B cell (primary cell): ENCODE results near the gene UBTD1. TPM values are rescaled to one million over a fixed set of nuclear protein-coding genes. Genes with fewer than 3 reads are reported as not detected.

Experiments used
- ATAC-seq: fragments of 200-7000 bp; cut with Tn5 transposase; one replicate; pipeline ENCODE4 v1.10.0; 2021; ENCODE audit warnings: low read depth, mild to moderate bottlenecking, moderate number of reproducible peaks, moderate library complexity
- CTCF ChIA-PET: fragments of 350-600 bp; sonication (Branson Sonifier 250); formaldehyde crosslinking; loops from one replicate; lab custom pipeline; 2021; ENCODE audit warnings: antibody characterized with exemption, inconsistent platforms; lab: Charles Lee
- POLR2A ChIA-PET: fragments of 350-600 bp; sonication (Branson Sonifier 250); formaldehyde crosslinking; loops from one replicate; lab custom pipeline; 2021; ENCODE audit warnings: antibody characterized with exemption; lab: Charles Lee
- DNase-seq: peaks from one replicate; pipeline ENCODE4 v3.0.0; 2013
- H2AFZ ChIP-seq: 2 replicates; pipeline ENCODE4 v1.6.1; 2012; ENCODE audit warnings: mild to moderate bottlenecking, low read depth, low read length; ENCODE audit not compliant: insufficient read depth, poor library complexity, severe bottlenecking
- H3K27ac ChIP-seq, 2 donors: 1 replicate in 1 of 2; 2 replicates in 1 of 2; pipeline ENCODE4 v1.5.1; 2012 to 2013; ENCODE audit warnings: low read length in 2 of 2, mild to moderate bottlenecking in 2 of 2, moderate library complexity in 1 of 2
- H3K27me3 ChIP-seq, 4 experiments: fragments of 200-600 bp in 1 of 4; sonication (generic) in 1 of 4; replicated peaks in 1 of 4; 1 replicate in 2 of 4; 2 replicates in 2 of 4; pipeline versions ENCODE4 v1.6.1 to v1.7.0; 2013 to 2016; ENCODE audit warnings: low read length in 3 of 4, mild to moderate bottlenecking in 2 of 4, mixed read lengths in 1 of 4, moderate library complexity in 1 of 4; ENCODE audit not compliant: insufficient read depth in 4 of 4, control insufficient read depth in 3 of 4; ENCODE audit errors: control extremely low read depth in 1 of 4
- H3K36me3 ChIP-seq, 2 experiments: replicated peaks in 1 of 2; 1 replicate in 1 of 2; 2 replicates in 1 of 2; pipeline versions ENCODE4 v1.6.1 to v1.7.1; 2013; ENCODE audit warnings: low read length in 1 of 2; ENCODE audit not compliant: insufficient read depth in 2 of 2, control insufficient read depth in 1 of 2; ENCODE audit errors: control extremely low read depth in 1 of 2, extremely low read depth in 1 of 2
- H3K4me1 ChIP-seq, 2 donors: fragments of 200-600 bp in 1 of 2; sonication (generic) in 1 of 2; 1 replicate in 1 of 2; 2 replicates in 1 of 2; pipeline versions ENCODE4 v1.5.1 to v1.6.1; 2013 to 2017; ENCODE audit warnings: low read length in 2 of 2; ENCODE audit not compliant: control insufficient read depth in 2 of 2, insufficient read depth in 2 of 2
- H3K4me2 ChIP-seq: replicated peaks from 2 replicates; pipeline ENCODE3; 2012; ENCODE audit warnings: mild to moderate bottlenecking, low read depth, low read length; ENCODE audit not compliant: poor library complexity, severe bottlenecking
- H3K4me3 ChIP-seq, 5 experiments: fragments of 200-600 bp in 1 of 5; sonication (generic) in 1 of 5; 1 replicate in 3 of 5; 2 replicates in 2 of 5; pipeline versions ENCODE4 v1.5.1 to v1.7.0; 2011 to 2016; ENCODE audit warnings: low read length in 4 of 5, mild to moderate bottlenecking in 4 of 5, low read depth in 2 of 5, control low read depth in 1 of 5, moderate library complexity in 1 of 5; ENCODE audit not compliant: insufficient read depth in 1 of 5; ENCODE audit errors: control extremely low read depth in 1 of 5, extremely low read depth in 1 of 5
- H3K79me2 ChIP-seq: fragments of 200-600 bp; sonication (generic); one replicate; pipeline ENCODE4 v1.6.0; 2016; ENCODE audit warnings: low read length; ENCODE audit not compliant: control insufficient read depth, insufficient read depth
- H3K9ac ChIP-seq: fragments of 200-600 bp; sonication (generic); 2 replicates; pipeline ENCODE4 v1.6.1; 2017; ENCODE audit warnings: mild to moderate bottlenecking, low read length, moderate library complexity
- H3K9me3 ChIP-seq, 3 donors: one replicate each; pipeline versions ENCODE4 v1.6.1 to v1.7.1; 2013; ENCODE audit warnings: low read length in 2 of 3; ENCODE audit not compliant: control insufficient read depth in 2 of 3, insufficient read depth in 1 of 3; ENCODE audit errors: control extremely low read depth in 1 of 3
- H4K20me1 ChIP-seq: 2 replicates; pipeline ENCODE4 v1.6.0; 2012; ENCODE audit warnings: mild to moderate bottlenecking, low read length; ENCODE audit not compliant: insufficient read depth, control insufficient read depth, poor library complexity, severe bottlenecking
- H3K27ac Mint-ChIP-seq: one replicate; pipeline ENCODE4 v1.8.0; 2021; ENCODE audit warnings: mixed read lengths
- H3K27me3 Mint-ChIP-seq: one replicate; pipeline ENCODE4 v1.8.0; 2021; ENCODE audit warnings: mixed read lengths
- H3K4me1 Mint-ChIP-seq: one replicate; pipeline ENCODE4 v1.8.0; 2021; ENCODE audit warnings: mixed read lengths
- H3K4me3 Mint-ChIP-seq: one replicate; pipeline ENCODE4 v1.8.0; 2021; ENCODE audit warnings: mixed read lengths
- H3K9me3 Mint-ChIP-seq: one replicate; pipeline ENCODE4 v1.8.0; 2022; ENCODE audit warnings: mixed read lengths; ENCODE audit not compliant: insufficient read depth
- EZH2 ChIP-seq: IDR thresholded peaks from 2 replicates; pipeline ENCODE4 v1.6.1; 2012; ENCODE audit warnings: borderline replicate concordance, low read depth, mild to moderate bottlenecking, moderate library complexity, low read length; ENCODE audit not compliant: insufficient read depth, poor library complexity, severe bottlenecking
- WGBS: methylation state at CpG from one replicate; pipeline ENCODE4 v1.1.5; 2013; ENCODE audit warnings: missing lambda C conversion rate; ENCODE audit not compliant: insufficient coverage; 5-methylcytosine and 5-hydroxymethylcytosine counted together
- intact Hi-C: fragments of 100-400 bp; cut with micrococcal nuclease; formaldehyde crosslinking; loops from one replicate; pipeline ENCODE4 v1.10.0; 2022
- polyA plus RNA-seq: library from polyadenylated mRNA; depleted of rRNA; stranded (reverse); fragments of >200 nt; gene quantifications from 2 replicates; pipeline ENCODE4 v1.2.3, GENCODE V29; 2012
- total RNA-seq, 2 donors: library from RNA; stranded (reverse); fragments of 120-200 nt in 1 of 2; gene quantifications; 1 replicate in 1 of 2; 2 replicates in 1 of 2; pipeline versions ENCODE4 v1.2.3 to v1.2.4, GENCODE V29; 2013 to 2022
- TF ChIP-seq, protein P1 (sequence below): fragments of 200-600 bp; IDR thresholded peaks from one replicate; pipeline ENCODE4 v1.8.0; 2022; ENCODE audit warnings: antibody characterized with exemption, mild to moderate bottlenecking

UBTD1 gene
- total and polyA plus RNA-seq, 2 donors (not counting 1 experiment from before 2014, with no cell fraction given), result 1.3 to 1.8 TPM

DNA sequence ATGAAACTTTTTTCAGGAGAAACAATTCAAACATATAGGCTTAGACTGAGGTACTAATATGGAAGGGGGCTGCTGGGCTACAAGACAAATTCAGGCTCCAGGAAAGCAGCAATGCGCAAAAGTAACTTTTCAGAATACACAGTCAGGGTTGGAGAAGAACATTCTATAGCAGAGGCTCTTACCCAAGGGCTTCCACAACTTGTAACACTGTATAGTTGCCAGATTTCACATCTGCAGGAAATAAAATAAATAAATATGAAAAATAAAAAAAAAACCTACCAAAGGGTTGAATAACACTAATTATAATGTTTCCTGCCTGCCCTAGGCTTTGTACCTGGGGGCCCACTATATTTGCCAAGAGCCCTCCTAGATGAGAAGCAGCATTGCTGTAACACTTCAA is 14.8 kb upstream of the UBTD1 start:
- H3K27me3 Mint-ChIP-seq, result no peaks in the 10 kb centered on the region
- Histone ChIP-seq H3K79me2 (peaks cover 43% of the 10 kb centered on the region), H3K9me3 (no peaks in the 10 kb centered on the region), H3K4me1 (no peaks in the 10 kb centered on the region), H3K4me3 (no peak overlapping the region), H2AFZ (no peak overlapping the region), H3K9ac (no peak overlapping the region), H3K27me3 (no peaks in the 10 kb centered on the region), H3K4me2 (no peak overlapping the region), H3K27ac (no peak overlapping the region), H4K20me1 (peaks cover 34% of the 10 kb centered on the region), H3K36me3 (peaks cover 16 to 38% of the 10 kb centered on the region in 2 experiments)
- H3K4me3 Mint-ChIP-seq, result no peak overlapping the region
- no peak overlapping the region for H3K27ac Mint-ChIP-seq
- TF ChIP-seq, protein P1, sequence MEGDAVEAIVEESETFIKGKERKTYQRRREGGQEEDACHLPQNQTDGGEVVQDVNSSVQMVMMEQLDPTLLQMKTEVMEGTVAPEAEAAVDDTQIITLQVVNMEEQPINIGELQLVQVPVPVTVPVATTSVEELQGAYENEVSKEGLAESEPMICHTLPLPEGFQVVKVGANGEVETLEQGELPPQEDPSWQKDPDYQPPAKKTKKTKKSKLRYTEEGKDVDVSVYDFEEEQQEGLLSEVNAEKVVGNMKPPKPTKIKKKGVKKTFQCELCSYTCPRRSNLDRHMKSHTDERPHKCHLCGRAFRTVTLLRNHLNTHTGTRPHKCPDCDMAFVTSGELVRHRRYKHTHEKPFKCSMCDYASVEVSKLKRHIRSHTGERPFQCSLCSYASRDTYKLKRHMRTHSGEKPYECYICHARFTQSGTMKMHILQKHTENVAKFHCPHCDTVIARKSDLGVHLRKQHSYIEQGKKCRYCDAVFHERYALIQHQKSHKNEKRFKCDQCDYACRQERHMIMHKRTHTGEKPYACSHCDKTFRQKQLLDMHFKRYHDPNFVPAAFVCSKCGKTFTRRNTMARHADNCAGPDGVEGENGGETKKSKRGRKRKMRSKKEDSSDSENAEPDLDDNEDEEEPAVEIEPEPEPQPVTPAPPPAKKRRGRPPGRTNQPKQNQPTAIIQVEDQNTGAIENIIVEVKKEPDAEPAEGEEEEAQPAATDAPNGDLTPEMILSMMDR, result no peak
- TF ChIP-seq EZH2, result no peak
- H3K9me3 Mint-ChIP-seq, result no peaks in the 10 kb centered on the region
- H3K4me1 Mint-ChIP-seq, result peaks cover 3% of the 10 kb centered on the region
- no peak for ATAC-seq
- ChIA-PET CTCF (interaction anchor here (1.1 kb wide), 1 partner anchor 18 kb away, joined by 3 read pairs; no protein-coding TSS in a partner anchor), POLR2A (interaction anchor here (0.6 kb wide), 1 partner anchor 134 kb away, joined by 5 read pairs; no protein-coding TSS in a partner anchor)
- no CpG with 5 or more reads among the region's 1 CpG for WGBS
- intact Hi-C loops, result no loop called here
- DNase-seq, result no peak

DNA sequence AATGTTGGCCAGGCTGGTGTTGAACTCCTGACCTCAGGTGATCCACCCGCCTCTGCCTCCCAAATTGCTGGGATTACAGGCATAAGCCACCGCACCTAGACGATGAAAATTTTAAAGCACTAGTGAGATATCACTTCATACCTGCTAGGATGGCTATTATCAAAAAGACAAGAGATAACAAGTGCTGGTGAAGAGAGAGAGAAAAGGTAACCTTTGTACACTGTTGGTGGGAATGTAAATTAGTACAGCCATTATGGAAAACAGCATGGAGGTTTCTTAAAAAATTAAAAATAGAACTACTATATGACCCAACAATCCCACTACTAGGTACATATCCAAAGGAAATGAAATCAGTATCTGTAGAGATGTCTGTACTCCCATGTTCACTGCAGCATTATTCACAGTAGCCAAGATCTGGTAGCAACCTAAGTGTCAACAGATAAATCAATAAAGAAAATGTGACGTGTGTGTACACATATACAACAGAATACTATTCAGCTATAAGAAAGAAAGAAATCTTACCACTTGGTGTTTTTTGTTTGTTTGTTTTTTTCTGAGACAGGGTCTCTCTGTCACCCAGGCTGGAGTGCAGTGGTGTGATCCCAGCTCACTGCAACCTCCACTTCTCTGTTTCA is 13.0 kb upstream of the UBTD1 start:
- H3K27ac Mint-ChIP-seq, result no peak overlapping the region
- peaks cover 14% of the 10 kb centered on the region for H3K4me1 Mint-ChIP-seq
- Histone ChIP-seq H3K27ac (no peak overlapping the region), H2AFZ (no peak overlapping the region), H3K36me3 (peaks cover 12 to 23% of the 10 kb centered on the region in 2 experiments), H3K79me2 (peaks cover 62% of the 10 kb centered on the region), H3K9ac (no peak overlapping the region), H3K27me3 (no peaks in the 10 kb centered on the region), H3K9me3 (no peaks in the 10 kb centered on the region), H3K4me3 (no peak overlapping the region), H4K20me1 (peaks cover 52% of the 10 kb centered on the region), H3K4me2 (no peak overlapping the region), H3K4me1 (peaks cover 0 to 2% of the 10 kb centered on the region in 2 donors)
- no peak for ATAC-seq
- intact Hi-C loops, result no loop called here
- no peaks in the 10 kb centered on the region for H3K27me3 Mint-ChIP-seq
- H3K4me3 Mint-ChIP-seq, result no peak overlapping the region
- WGBS, result 100% methylated on average over 1 of the region's 4 CpGs
- ChIA-PET CTCF (no interaction called here), POLR2A (no interaction called here)
- no peaks in the 10 kb centered on the region for H3K9me3 Mint-ChIP-seq
- TF ChIP-seq, protein P1, result no peak
- TF ChIP-seq EZH2, result no peak
- DNase-seq, result no peak
